Activated CD8-positive, alpha-beta memory T cell treated with anti-CD3 and anti-CD28 coated beads, Interleukin-2, amount 50 U/mL, for 24 hours (primary cell): ENCODE measurements around the gene KCTD6.
A peak's percentile ranks its signal among the peaks of the same experiment; 100 is the strongest.

Experiments
- DNase-seq: peaks from one replicate; pipeline ENCODE4 v3.0.0-alpha.2; 2020; ENCODE audit errors: extremely low read depth

KCTD6 gene

GRCh38 chr3:58491506-58492402 lies at the start of gene KCTD6:
KCTD6 (plus strand) TSS chr3:58492096; CDS start chr3:58498756, 6,660 bp downstream.
- DNase-seq, result peak; percentile 57

GRCh38 chr3:58452176-58452575 lies 39.7 kb upstream of the KCTD6 start:
- no peak for DNase-seq

GRCh38 chr3:58459160-58459559 lies 32.7 kb upstream of the KCTD6 start:
- DNase-seq, result no peak

GRCh38 chr3:58462829-58463180 lies 29.1 kb upstream of the KCTD6 start:
- no peak for DNase-seq

GRCh38 chr3:58463181-58463941 lies 28.5 kb upstream of the KCTD6 start:
- DNase-seq, result peak; percentile 61

GRCh38 chr3:58463942-58464271 lies 28.0 kb upstream of the KCTD6 start:
- no peak for DNase-seq

- no peak for DNase-seq
These were observed 27.0 kb upstream of the KCTD6 start for GRCh38 chr3:58464866-58465265.

- no peak for DNase-seq
These were observed 24.9 kb upstream of the KCTD6 start for GRCh38 chr3:58466899-58467563.

- no peak for DNase-seq
These were observed 22.8 kb upstream of the KCTD6 start for GRCh38 chr3:58469096-58469495.

- DNase-seq, result no peak
These were observed 21.4 kb upstream of the KCTD6 start for GRCh38 chr3:58470363-58471024.

- DNase-seq, result peak; percentile 30
These were observed 20.6 kb upstream of the KCTD6 start for GRCh38 chr3:58471025-58471887.

GRCh38 chr3:58473275-58473674 lies 18.6 kb upstream of the KCTD6 start:
- no peak for DNase-seq

- DNase-seq, result no peak
These were observed 17.5 kb upstream of the KCTD6 start for GRCh38 chr3:58474348-58474911.

GRCh38 chr3:58474967-58475578 lies 16.8 kb upstream of the KCTD6 start:
- no peak for DNase-seq

GRCh38 chr3:58478781-58479180 lies 13.1 kb upstream of the KCTD6 start:
- DNase-seq, result no peak

- DNase-seq, result no peak
These were observed 11.6 kb upstream of the KCTD6 start for GRCh38 chr3:58480309-58480708.

- DNase-seq, result no peak
These were observed 8.8 kb upstream of the KCTD6 start for GRCh38 chr3:58482917-58483636.

GRCh38 chr3:58484045-58484721 lies 7.7 kb upstream of the KCTD6 start:
- no peak for DNase-seq

- no peak for DNase-seq
These were observed 7.2 kb upstream of the KCTD6 start for GRCh38 chr3:58484722-58485069.
